ENCODE measurements around the gene ATXN7L1. TPM values are rescaled to one million over a fixed set of nuclear protein-coding genes. Genes with fewer than 3 reads are reported as not detected.

The ATXN7L1 gene
- total RNA-seq (2014; rRNA removed; shearing (Covaris generic)) = 3.8 and 4.0 TPM in 2 replicates

- DNase-seq (ENCODE audit: low spot score) = peak; percentile 99
These were observed at the start of gene ATXN7L1 for GRCh38 chr7:105876091-105876963. Gene ATXN7L1 (minus strand): TSS chr7:105876599. CDS start chr7:105876558, 41 bp downstream.

DNA sequence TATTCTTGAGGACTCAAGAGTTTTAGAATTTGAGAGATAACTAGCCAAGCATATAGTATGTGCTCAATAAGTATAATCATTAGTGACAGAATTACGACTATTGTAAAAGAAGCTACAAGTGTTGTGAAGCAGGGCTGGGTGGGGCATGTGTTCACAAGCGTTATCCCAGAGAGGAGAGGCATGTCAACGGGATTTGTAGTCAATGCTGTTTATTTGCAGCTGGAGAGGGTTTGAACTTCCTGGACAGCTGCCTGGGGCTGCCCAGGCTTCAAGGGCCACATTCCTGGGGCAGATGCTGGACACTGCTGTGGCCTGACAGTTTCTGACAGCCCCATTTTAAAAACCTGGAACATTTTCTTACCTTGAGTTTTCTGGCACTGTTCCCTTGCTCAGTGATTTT is 49.7 kb upstream of the ATXN7L1 start:
- no peak for DNase-seq (ENCODE audit: low spot score)

GRCh38 chr7:105924945-105925344 is 48.5 kb upstream of the ATXN7L1 start:
- no peak for DNase-seq (ENCODE audit: low spot score)

- no peak for DNase-seq (ENCODE audit: low spot score)
These were observed 44.4 kb upstream of the ATXN7L1 start for GRCh38 chr7:105920766-105921165.

DNA sequence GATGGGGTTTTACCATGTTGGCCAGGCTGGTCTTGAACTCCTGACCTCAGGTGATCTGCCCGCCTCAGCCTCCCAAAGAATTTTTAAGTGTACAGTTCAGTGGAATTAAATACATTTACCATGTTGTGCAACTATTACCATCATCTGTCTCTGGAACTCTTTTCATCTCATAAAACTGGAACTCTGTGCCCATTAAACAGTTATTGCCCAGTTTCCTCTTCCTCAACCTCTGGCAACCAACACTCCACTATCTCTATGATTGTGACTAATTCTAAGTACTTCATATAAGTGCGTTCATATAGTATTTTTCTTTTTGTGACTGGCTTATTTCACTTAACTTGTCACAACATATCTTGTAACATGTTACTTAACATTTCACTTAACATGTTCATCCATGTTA is 41.3 kb upstream of the ATXN7L1 start:
- no peak for DNase-seq (ENCODE audit: low spot score)

- no peak for DNase-seq (ENCODE audit: low spot score)
These were observed 40.2 kb upstream of the ATXN7L1 start for GRCh38 chr7:105916603-105917002.

DNA sequence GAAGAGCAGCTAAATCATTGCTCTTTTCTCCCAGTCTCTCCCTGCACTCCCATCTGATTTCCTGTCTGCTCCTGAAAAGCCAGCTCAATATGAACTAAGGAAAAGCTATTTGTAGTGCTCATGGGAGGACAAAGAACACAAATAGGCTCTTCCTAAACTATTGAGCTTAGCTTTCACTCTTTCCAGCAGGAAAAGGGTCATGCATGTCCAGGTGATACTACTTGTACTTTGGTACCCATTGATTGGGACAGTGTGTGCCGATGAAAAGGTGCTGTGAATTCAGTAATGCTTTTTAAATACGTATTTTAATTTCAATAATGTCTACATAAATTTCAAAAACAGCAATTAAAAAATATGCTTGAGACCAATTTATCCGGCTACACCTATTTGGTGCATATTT is 37.5 kb upstream of the ATXN7L1 start:
- no peak for DNase-seq (ENCODE audit: low spot score)

DNA sequence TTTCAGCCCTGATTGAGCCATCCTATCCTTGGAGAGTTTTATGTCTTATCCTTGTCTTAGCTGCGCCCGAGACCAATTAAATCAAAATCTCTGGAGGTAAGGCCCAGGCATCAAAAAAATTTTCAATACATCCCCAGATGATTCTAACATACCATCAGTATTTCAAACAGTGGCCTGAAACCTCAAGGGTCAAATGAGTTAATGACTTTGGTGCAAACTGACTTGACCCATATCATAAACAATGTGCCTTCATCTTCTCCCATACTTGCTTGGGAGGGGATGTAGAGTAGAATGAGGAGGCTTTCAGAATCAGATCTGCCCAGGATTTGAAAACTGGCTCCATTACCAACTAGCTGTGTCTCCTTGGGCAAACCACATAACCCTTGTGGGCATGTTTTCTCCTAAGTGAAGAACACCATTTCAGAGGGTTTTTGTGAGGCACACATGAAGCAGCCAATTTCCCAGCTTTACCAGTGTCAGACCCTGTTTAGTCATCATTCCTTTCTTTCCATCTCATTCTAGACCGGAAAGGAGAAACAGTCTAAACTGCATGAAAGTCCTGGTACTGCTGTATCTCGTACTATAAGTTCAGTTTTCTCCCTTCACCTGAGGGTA is 35.7 kb upstream of the ATXN7L1 start:
- DNase-seq (ENCODE audit: low spot score) = no peak

- no peak for DNase-seq (ENCODE audit: low spot score)
These were observed 33.8 kb upstream of the ATXN7L1 start for GRCh38 chr7:105910172-105910571.

DNA sequence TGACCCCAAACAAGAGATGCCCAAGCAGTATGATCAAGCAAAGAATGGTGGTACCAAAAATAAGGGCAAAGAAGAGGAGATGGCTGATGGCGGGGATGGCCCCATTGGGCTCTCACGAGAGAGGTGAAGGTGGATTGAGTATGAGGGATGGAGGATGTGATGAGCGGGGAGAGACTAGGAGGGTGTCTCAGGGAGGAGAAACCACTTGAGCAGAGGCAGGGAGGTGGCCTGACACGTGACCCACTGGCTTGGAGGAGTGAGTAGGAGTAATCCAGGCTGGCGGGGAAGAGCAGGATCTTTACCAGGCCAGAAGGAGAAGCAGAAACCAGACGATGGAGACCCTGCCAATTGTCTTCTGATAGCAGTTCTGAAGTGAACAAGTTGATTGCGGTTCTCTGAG is 33.3 kb upstream of the ATXN7L1 start:
- DNase-seq (ENCODE audit: low spot score) = no peak

DNA sequence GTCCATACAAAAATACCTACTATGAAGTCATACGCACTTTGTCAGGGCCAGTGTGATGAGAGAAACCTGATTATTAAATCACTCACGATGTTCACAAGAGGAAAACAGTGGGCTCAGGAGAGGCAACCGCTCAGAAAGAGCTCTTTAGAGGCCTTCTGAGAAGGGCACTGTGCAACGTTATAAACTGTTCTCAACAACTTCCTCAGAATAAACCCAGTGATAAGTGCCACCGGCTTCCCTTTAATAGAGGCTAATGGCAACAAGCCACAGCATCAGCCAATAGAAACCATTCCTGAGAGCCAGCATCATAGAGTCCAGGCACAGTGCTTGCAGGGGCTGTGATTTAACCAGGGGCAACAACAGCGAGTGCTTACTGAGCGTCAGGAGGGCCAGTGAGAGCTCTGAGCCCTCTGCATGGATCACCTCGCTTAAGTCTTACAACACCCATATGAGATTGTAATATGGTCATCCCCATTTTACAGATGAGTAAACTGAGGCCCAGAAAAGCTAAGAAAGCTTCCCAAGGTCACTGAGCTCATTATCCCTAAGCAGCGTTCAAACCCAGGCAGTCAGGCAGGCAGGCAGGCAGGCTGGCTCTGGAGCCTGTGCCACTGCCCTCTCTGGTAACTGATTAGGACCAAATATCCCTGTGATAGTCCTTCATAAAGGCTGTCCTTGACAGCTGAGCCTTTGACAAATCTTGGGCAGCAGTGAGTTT is 30.9 kb upstream of the ATXN7L1 start:
- DNase-seq (ENCODE audit: low spot score) = no peak

GRCh38 chr7:105906695-105907094 is 30.3 kb upstream of the ATXN7L1 start:
- DNase-seq (ENCODE audit: low spot score) = no peak

DNA sequence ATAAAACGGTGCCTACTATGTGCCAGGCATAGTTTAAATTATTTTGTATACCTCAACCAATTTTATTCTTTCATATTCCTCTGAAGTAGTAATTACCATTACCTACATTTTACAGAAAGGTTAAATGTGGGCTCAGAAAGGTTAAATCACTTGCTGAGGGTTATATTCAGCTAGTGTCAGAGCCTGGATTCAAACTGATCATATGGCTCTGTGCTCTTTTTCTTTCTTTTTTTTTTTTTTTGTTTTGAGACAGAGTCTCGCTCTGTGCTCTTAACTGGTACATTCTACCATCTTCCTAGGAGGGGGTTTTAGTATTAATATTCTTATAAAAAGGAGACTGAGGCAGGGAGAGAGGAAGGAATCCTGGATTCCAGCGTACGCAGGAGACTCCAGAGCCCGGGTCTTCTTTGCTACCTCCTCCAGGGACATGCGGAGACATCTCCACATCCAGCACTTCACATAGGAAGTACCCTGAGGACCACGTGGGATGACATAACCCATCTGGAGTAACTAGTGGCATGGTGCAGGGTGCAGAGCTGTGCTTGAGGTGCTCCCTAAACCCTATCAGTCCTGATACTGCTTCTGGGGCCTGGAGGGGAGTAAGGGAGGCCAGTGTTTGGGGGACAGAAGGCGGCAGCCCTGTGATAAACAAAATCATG is 29.6 kb upstream of the ATXN7L1 start:
- DNase-seq (ENCODE audit: low spot score) = no peak

GRCh38 chr7:105905209-105905909 is 29.0 kb upstream of the ATXN7L1 start:
- DNase-seq (ENCODE audit: low spot score) = no peak

- DNase-seq (ENCODE audit: low spot score) = no peak
These were observed 27.7 kb upstream of the ATXN7L1 start for GRCh38 chr7:105904064-105904463.

DNA sequence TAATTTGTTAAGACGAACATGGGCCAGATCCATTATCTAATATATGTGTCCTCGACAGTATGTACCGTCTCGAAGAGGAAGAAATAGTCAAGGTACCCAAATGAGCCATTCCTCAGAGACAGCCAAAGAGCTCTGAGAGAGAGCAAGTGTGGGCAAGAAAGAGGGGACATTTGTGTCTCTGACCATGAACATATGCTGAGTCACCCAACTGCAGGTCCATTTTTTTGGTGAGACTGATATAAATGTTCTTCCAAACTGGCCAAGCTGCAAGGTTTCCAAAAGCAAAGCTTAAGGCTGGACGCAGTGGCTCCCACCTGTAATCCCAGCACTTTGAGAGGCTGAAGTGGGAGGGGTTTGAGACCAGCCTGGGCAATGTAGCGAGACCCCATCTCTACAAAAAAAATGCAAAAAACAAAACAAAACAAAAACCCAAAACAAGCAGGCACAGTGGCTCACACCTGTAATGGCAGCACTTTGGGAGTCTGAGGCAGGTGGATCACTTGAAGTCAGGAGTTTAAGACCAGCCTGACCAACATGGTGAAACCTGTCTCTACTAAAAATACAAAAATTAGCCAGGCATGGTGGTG is 26.0 kb upstream of the ATXN7L1 start:
- no peak for DNase-seq (ENCODE audit: low spot score)

GRCh38 chr7:105897999-105898398 is 21.6 kb upstream of the ATXN7L1 start:
- no peak for DNase-seq (ENCODE audit: low spot score)

DNA sequence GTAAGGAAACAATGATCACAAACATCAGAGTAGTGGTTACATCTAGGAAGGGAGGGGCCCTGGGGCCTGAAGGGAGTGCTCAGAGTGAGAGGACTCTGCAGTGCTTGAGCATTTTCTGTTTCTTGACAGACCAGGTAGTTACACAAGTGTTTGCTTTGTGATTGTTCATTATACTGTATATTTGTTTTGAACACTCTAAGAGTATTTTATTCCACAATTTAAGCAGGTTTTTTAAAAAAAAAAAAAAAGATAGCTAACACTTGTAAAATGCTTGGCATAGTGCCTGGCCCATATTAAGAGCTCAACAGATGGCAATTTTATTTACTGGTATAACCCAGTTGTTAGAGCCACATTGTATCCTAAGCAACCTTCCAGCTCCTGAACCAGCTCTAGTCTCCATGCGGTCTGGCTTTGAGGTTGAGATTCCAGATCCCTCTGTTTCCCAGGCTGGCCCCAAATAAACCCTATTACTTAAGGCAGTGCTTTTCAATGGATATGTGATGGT is 20.1 kb upstream of the ATXN7L1 start:
- DNase-seq (ENCODE audit: low spot score) = no peak

DNA sequence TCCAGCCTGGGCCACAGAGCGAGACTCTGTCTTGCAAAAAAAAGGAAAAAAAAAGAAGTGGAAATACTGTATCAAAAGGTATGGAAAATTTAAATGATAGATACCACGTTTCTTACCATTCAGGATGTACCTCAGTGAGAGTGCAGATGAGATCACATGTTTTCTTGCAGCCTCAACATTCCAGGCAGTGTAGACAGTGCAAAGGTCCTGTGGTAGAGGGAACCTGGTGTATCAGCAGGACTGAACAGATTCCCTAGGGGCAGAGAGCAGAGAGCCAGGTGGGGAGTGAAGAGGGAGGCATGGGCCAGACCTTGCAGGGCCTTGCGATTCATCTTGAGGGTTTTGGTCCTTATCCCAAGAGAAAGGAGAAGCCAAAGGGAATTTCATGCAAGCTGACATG is 17.7 kb upstream of the ATXN7L1 start:
- no peak for DNase-seq (ENCODE audit: low spot score)

DNA sequence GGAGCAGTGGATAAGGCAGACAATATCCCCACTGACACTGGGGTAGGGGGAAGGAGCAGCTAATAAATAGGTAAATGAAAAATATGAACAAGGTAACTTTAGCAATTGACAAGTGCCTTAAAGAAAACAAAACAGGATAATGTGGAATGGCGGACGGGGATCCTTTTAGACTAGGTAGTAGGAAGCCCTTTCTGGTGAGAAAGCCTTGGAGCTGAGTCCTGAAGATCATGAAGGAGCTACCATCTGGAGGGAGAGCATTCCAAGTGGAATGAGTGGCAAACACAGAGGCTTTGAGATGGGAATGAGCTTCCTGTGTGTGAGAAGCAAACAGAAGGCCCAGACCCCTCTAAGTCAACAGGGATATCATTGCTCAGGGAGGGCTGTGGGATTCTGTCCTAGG is 16.0 kb upstream of the ATXN7L1 start:
- no peak for DNase-seq (ENCODE audit: low spot score)
